ENCODE measurements around the gene TIMM22.
"Not testable (repeated sequence)": the region's sequence is repeated elsewhere in the genome, so short reads cannot be mapped to it uniquely, and the experiment has no call there.

TIMM22 gene

GRCh38 chr17:1040216-1040600 is 43.3 kb downstream of the TIMM22 start:
- DNase-seq: no peak

- no peak for DNase-seq
Observed at GRCh38 chr17:1041746-1042145, 44.8 kb downstream of the TIMM22 start.

GRCh38 chr17:1042486-1042885 is 45.6 kb downstream of the TIMM22 start:
- no peak for DNase-seq

GRCh38 chr17:1043601-1044251 is 46.8 kb downstream of the TIMM22 start:
- DNase-seq: no peak

GRCh38 chr17:1044387-1045009 is 47.6 kb downstream of the TIMM22 start:
- not testable (repeated sequence) for DNase-seq

GRCh38 chr17:1045456-1045855 is 48.5 kb downstream of the TIMM22 start:
- no peak for DNase-seq

GRCh38 chr17:1047177-1047878 is 50.4 kb downstream of the TIMM22 start:
- DNase-seq: no peak

GRCh38 chr17:1047879-1048470 is 51.0 kb downstream of the TIMM22 start:
- no peak for DNase-seq

- not testable (repeated sequence) for DNase-seq
Observed at GRCh38 chr17:1048516-1049115, 51.7 kb downstream of the TIMM22 start.

GRCh38 chr17:1049446-1050225 is 52.7 kb downstream of the TIMM22 start:
- DNase-seq: no peak

- no peak for DNase-seq
Observed at GRCh38 chr17:1050246-1050995, 53.5 kb downstream of the TIMM22 start.

GRCh38 chr17:1050996-1051925 is 54.3 kb downstream of the TIMM22 start:
- DNase-seq: no peak
